OCI-LY7 (cell line): ENCODE results near the gene COL25A1. TPM values are rescaled to one million over a fixed set of nuclear protein-coding genes. Genes with fewer than 3 reads are reported as not detected.
"Not testable (repeated sequence)": the region's sequence is repeated elsewhere in the genome, so short reads cannot be mapped to it uniquely, and the experiment has no call there.

Source experiments
- BruUV-seq: library from RNA; stranded (reverse); fragments of 400-500 nt; replicated peaks from 2 replicates; lab custom pipeline; 2021; lab: Mats Ljungman, UMichigan
- CTCF ChIA-PET: fragments of 300-600 bp; sonication (Branson Sonifier 250); formaldehyde crosslinking; loops from one replicate; lab custom pipeline; 2022; ENCODE audit warnings: antibody characterized with exemption; ENCODE audit not compliant: unreplicated experiment; lab: Charles Lee
- POLR2A ChIA-PET: fragments of 300-600 bp; sonication (Branson Sonifier 250); formaldehyde crosslinking; loops from one replicate; lab custom pipeline; 2022; ENCODE audit warnings: antibody characterized with exemption; lab: Charles Lee
- DNase-seq: peaks from one replicate; pipeline ENCODE4 v3.0.0-alpha.2; 2015; ENCODE audit warnings: low spot score
- H2AFZ ChIP-seq: fragments of 200-600 bp; sonication (generic), shearing (Covaris generic); 2 replicates; pipeline ENCODE4 v1.6.1; 2014; ENCODE audit warnings: mild to moderate bottlenecking, antibody characterized with exemption, low read length, moderate library complexity
- H3K27ac ChIP-seq: fragments of 200-600 bp; sonication (generic); 2 replicates; pipeline ENCODE4 v1.5.1; 2014; ENCODE audit warnings: mixed run types, low read depth, mild to moderate bottlenecking, moderate library complexity, low read length, inconsistent platforms; ENCODE audit not compliant: poor library complexity, severe bottlenecking
- H3K36me3 ChIP-seq: fragments of 200-600 bp; sonication (generic); 2 replicates; pipeline ENCODE4 v1.6.1; 2014; ENCODE audit warnings: mild to moderate bottlenecking, antibody characterized with exemption, low read length, moderate library complexity, mixed read lengths; ENCODE audit not compliant: insufficient read depth
- H3K4me1 ChIP-seq: fragments of 200-600 bp; sonication (generic); 2 replicates; pipeline ENCODE4 v1.5.1; 2014; ENCODE audit warnings: mild to moderate bottlenecking, low read length; ENCODE audit not compliant: insufficient read depth, poor library complexity, severe bottlenecking
- H3K4me2 ChIP-seq: fragments of 200-600 bp; sonication (generic); 2 replicates; pipeline ENCODE4 v1.6.1; 2014; ENCODE audit warnings: mild to moderate bottlenecking, low read length
- H3K4me3 ChIP-seq: fragments of 200-600 bp; sonication (generic); 2 replicates; pipeline ENCODE4 v1.5.1; 2014; ENCODE audit warnings: mild to moderate bottlenecking, low read depth, low read length; ENCODE audit not compliant: poor library complexity, severe bottlenecking
- H3K79me2 ChIP-seq: fragments of 200-600 bp; sonication (generic); 2 replicates; pipeline ENCODE4 v1.6.1; 2016; ENCODE audit warnings: low read depth, mild to moderate bottlenecking, low read length, moderate library complexity, mixed read lengths; ENCODE audit not compliant: insufficient read depth
- H3K9me2 ChIP-seq: fragments of 200-600 bp; sonication (generic); 2 replicates; pipeline ENCODE4 v1.6.1; 2016; ENCODE audit warnings: mild to moderate bottlenecking, low read length, mixed read lengths; ENCODE audit not compliant: insufficient read depth
- H3K9me3 ChIP-seq: fragments of 200-600 bp; sonication (generic); 2 replicates; pipeline ENCODE4 v1.6.1; 2014; ENCODE audit warnings: mild to moderate bottlenecking, mixed run types, low read length, mixed read lengths
- H4K20me1 ChIP-seq: fragments of 200-600 bp; sonication (generic); 2 replicates; pipeline ENCODE4 v1.6.1; 2014; ENCODE audit warnings: mild to moderate bottlenecking, antibody characterized with exemption, low read length, moderate library complexity, mixed read lengths; ENCODE audit not compliant: insufficient read depth
- EZH2phosphoT487 ChIP-seq: fragments of 200-600 bp; sonication (generic); IDR thresholded peaks from 2 replicates; pipeline ENCODE4 v1.6.1; 2018; ENCODE audit warnings: low read depth, borderline replicate concordance, mild to moderate bottlenecking, mixed run types, antibody characterized with exemption, low read length, moderate library complexity, mixed read lengths
- intact Hi-C: fragments of 100-400 bp; cut with micrococcal nuclease; formaldehyde crosslinking; loops from one replicate; pipeline ENCODE4 v1.10.0; 2022; ENCODE audit not compliant: unreplicated experiment
- total RNA-seq, 2 experiments: library from RNA; depleted of rRNA in 1 of 2; stranded (reverse); fragments of >200 nt in 1 of 2; shearing (Covaris generic) in 1 of 2; gene quantifications; 2 replicates each; pipeline ENCODE4 v1.2.3, GENCODE V29; 2014 to 2022
- TF ChIP-seq, protein P1 (sequence below): fragments of 200-600 bp; sonication (generic); conservative IDR thresholded peaks from 2 replicates; pipeline ENCODE4 v1.5.1; 2014; ENCODE audit warnings: mild to moderate bottlenecking, antibody characterized with exemption, low read length, moderate library complexity, mixed read lengths

COL25A1 gene
- total RNA-seq, 2 experiments from 2014 or later, result not detected

DNA sequence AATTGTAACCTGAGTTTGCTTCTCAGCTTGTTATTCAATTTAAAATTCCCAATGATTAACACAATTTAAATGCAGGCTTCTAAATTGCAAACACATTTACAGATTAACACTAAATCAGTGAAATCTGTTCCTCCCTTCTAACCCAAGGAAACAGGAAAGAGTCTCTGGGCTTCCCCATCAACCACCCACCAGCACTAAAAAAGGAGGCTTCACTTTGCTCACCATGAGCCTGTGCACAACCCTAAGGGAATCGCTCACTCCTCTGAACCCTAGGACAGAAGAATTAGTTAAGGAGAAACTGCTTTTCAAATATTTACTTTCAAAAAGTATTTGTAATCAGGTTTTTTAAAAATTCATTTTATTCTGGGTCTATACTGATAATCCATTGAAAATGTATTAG lies 155.3 kb downstream of the COL25A1 start:
- H4K20me1 ChIP-seq, result no peaks in the 10 kb centered on the region
- ChIA-PET CTCF (no interaction called here), POLR2A (no interaction called here)
- H3K79me2 ChIP-seq, result no peaks in the 10 kb centered on the region
- no peak overlapping the region for H3K4me2 ChIP-seq
- TF ChIP-seq, protein P1, sequence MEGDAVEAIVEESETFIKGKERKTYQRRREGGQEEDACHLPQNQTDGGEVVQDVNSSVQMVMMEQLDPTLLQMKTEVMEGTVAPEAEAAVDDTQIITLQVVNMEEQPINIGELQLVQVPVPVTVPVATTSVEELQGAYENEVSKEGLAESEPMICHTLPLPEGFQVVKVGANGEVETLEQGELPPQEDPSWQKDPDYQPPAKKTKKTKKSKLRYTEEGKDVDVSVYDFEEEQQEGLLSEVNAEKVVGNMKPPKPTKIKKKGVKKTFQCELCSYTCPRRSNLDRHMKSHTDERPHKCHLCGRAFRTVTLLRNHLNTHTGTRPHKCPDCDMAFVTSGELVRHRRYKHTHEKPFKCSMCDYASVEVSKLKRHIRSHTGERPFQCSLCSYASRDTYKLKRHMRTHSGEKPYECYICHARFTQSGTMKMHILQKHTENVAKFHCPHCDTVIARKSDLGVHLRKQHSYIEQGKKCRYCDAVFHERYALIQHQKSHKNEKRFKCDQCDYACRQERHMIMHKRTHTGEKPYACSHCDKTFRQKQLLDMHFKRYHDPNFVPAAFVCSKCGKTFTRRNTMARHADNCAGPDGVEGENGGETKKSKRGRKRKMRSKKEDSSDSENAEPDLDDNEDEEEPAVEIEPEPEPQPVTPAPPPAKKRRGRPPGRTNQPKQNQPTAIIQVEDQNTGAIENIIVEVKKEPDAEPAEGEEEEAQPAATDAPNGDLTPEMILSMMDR, result no peak
- TF ChIP-seq EZH2phosphoT487, result no peak
- H3K36me3 ChIP-seq, result no peaks in the 10 kb centered on the region
- no peak overlapping the region for H2AFZ ChIP-seq
- H3K4me1 ChIP-seq, result no peaks in the 10 kb centered on the region
- H3K9me3 ChIP-seq, result no peaks in the 10 kb centered on the region
- no peak overlapping the region for H3K27ac ChIP-seq
- no peaks in the 10 kb centered on the region for H3K9me2 ChIP-seq
- no peak overlapping the region for H3K4me3 ChIP-seq
- intact Hi-C loops, result no loop called here
- no TSS peak for BruUV-seq
- DNase-seq, result no peak

GRCh38 chr4:109146499-109146898 lies 156.0 kb downstream of the COL25A1 start:
- Histone ChIP-seq H3K4me3 (no peak overlapping the region), H3K4me2 (no peak overlapping the region), H3K27ac (no peak overlapping the region), H3K79me2 (no peaks in the 10 kb centered on the region), H4K20me1 (no peaks in the 10 kb centered on the region), H2AFZ (no peak overlapping the region), H3K9me2 (no peaks in the 10 kb centered on the region), H3K36me3 (no peaks in the 10 kb centered on the region), H3K9me3 (no peaks in the 10 kb centered on the region), H3K4me1 (no peaks in the 10 kb centered on the region)
- intact Hi-C loops, result no loop called here
- CTCF ChIA-PET, result no interaction called here
- DNase-seq, result no peak
- BruUV-seq, result no TSS peak
- POLR2A ChIA-PET, result interaction anchor here (0.6 kb wide), 1 partner anchor 1116 kb away, joined by 7 read pairs; no protein-coding TSS in a partner anchor
- no peak for TF ChIP-seq EZH2phosphoT487
- TF ChIP-seq, protein P1, result no peak

DNA sequence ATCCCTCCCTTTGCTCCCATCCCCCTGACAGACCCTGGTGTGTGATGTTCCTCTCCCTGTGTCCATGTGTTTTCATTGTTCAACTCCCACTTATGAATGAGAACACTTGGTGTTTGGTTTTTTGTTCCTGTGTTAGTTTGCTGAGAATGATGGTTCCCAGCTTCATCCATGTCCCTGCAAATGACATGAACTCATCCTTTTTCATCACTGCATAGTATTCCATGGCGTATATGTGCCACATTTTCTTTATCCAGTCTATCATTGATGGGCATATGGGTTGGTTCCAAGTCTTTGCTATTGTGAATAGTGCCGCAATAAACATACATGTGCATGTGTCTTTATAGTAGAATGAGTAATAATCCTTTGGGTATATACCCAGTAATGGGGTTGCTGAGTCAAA lies 164.3 kb downstream of the COL25A1 start:
- BruUV-seq, H3K9me2 ChIP-seq, H3K4me3 ChIP-seq, H3K4me2 ChIP-seq, H2AFZ ChIP-seq, CTCF ChIA-PET, POLR2A ChIA-PET, H3K4me1 ChIP-seq, H4K20me1 ChIP-seq, intact Hi-C loops, H3K79me2 ChIP-seq, H3K36me3 ChIP-seq, H3K27ac ChIP-seq, H3K9me3 ChIP-seq, DNase-seq: not testable (repeated sequence)
